ENCODE data around the gene SGMS1.

GRCh38 chr10:50400694-50401093 lies 223.1 kb downstream of the SGMS1 start:
- TF ChIP-seq JUN (IDR thresholded peaks at IDR 0.05; ENCODE audit: borderline replicate concordance, insufficient read depth, insufficient read length, low read depth) (no peak), POLR2A (IDR thresholded peaks at IDR 0.05; ENCODE audit: low read depth, low read length) (no peak), EZH2 (IDR thresholded peaks at IDR 0.05; ENCODE audit: borderline replicate concordance, low read depth, low read length, severe bottlenecking) (no peak), MYC (IDR thresholded peaks at IDR 0.05; ENCODE audit: low read depth, low read length) (no peak), CTCF (IDR thresholded peaks at IDR 0.05; ENCODE audit: extremely low read depth in 1 of 2, insufficient read depth in 1 of 2, low read depth in 1 of 2, low read length in 2 of 2) (no peak)

All from endothelial cell of umbilical vein (primary cell).